ENCODE results near the gene ATG7. TPM values are rescaled to one million over a fixed set of nuclear protein-coding genes. Genes with fewer than 3 reads are reported as not detected.
"Not testable (repeated sequence)": the region's sequence is repeated elsewhere in the genome, so short reads cannot be mapped to it uniquely, and the experiment has no call there.

The ATG7 gene
- total and polyA plus RNA-seq, 4 donors, result 7.4 to 53.8 (median 15.6) TPM

DNA sequence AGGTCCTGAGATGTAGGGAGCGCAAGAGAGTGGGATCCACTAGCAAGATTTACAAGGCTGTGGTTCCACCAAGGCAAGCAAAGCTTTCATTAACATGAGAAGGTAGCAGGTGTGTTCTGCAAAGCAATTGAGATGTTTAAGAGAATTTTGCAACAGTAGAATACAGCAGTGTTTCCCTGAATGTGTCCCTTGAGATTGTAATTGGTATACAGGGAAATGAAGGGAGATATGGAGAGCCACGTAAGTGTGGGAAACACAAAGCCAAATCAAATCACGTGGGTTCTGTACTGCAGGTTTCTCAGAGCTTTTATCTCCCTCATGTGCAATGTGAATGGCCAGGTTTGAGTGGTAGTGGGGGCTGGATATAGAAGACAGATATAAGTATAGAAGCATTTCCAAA lies 67.3 kb downstream of the ATG7 start:
- no peaks in the 10 kb centered on the region for H3K4me1 ChIP-seq (ENCODE audit: control insufficient read depth in 4 of 4, insufficient read depth in 4 of 4, low read length in 3 of 4)
- DNase-seq (ENCODE audit: low spot score), result no peak
- no peak overlapping the region for H3K4me3 ChIP-seq (ENCODE audit: low read depth in 1 of 3, low read length in 3 of 3)
- no peaks in the 10 kb centered on the region for H3K27me3 ChIP-seq (ENCODE audit: control insufficient read depth in 4 of 4, insufficient read depth in 4 of 4, low read length in 3 of 4)
- 94% methylated on average over 3 of the region's 3 CpGs for WGBS
- peaks cover 0 to 7% (median 5%) of the 10 kb centered on the region in 4 donors for H3K36me3 ChIP-seq (ENCODE audit: control insufficient read depth in 4 of 4, insufficient read depth in 3 of 4, low read depth in 1 of 4, low read length in 3 of 4)
- H3K9me3 ChIP-seq (ENCODE audit: control insufficient read depth in 4 of 4, low read length in 3 of 4), result no peaks in the 10 kb centered on the region
- no peak for TF ChIP-seq JUND (IDR thresholded peaks at IDR 0.05)
- H3K9ac ChIP-seq (ENCODE audit: low read depth in 1 of 2, low read length in 2 of 2), result no peak overlapping the region
- H3K27ac ChIP-seq (ENCODE audit: low read depth in 1 of 2, low read length in 2 of 2), result no peak overlapping the region

GRCh38 chr3:11346416-11346815 lies 74.2 kb downstream of the ATG7 start:
- Histone ChIP-seq H3K9ac (ENCODE audit: low read depth in 1 of 2, low read length in 2 of 2) (no peak overlapping the region), H3K27ac (ENCODE audit: low read depth in 1 of 2, low read length in 2 of 2) (no peak overlapping the region), H3K4me1 (ENCODE audit: control insufficient read depth in 4 of 4, insufficient read depth in 4 of 4, low read length in 3 of 4) (no peaks in the 10 kb centered on the region), H3K27me3 (ENCODE audit: control insufficient read depth in 4 of 4, insufficient read depth in 4 of 4, low read length in 3 of 4) (no peaks in the 10 kb centered on the region), H3K36me3 (ENCODE audit: control insufficient read depth in 4 of 4, insufficient read depth in 3 of 4, low read depth in 1 of 4, low read length in 3 of 4) (peaks cover 0 to 26% (median 21%) of the 10 kb centered on the region in 4 donors), H3K4me3 (ENCODE audit: low read depth in 1 of 3, low read length in 3 of 3) (no peak overlapping the region), H3K9me3 (ENCODE audit: control insufficient read depth in 4 of 4, low read length in 3 of 4) (no peaks in the 10 kb centered on the region)
- 93% methylated on average over 1 of the region's 1 CpG for WGBS
- TF ChIP-seq SP1 (IDR thresholded peaks at IDR 0.05) (no peak), RAD21 (IDR thresholded peaks at IDR 0.05) (no peak), FOXA1 (IDR thresholded peaks at IDR 0.05) (no peak), YY1 (IDR thresholded peaks at IDR 0.05) (no peak), FOXA2 (IDR thresholded peaks at IDR 0.05) (no peak), TAF1 (conservative IDR thresholded peaks at IDR 0.05) (no peak), HNF4A (conservative IDR thresholded peaks at IDR 0.05) (no peak), RXRA (IDR thresholded peaks at IDR 0.05) (no peak), GABPA (IDR thresholded peaks at IDR 0.05 in 1 of 2, conservative IDR thresholded peaks at IDR 0.05 in 1 of 2) (no peak), JUND (IDR thresholded peaks at IDR 0.05) (no peak), HNF4G (IDR thresholded peaks at IDR 0.05) (no peak), NR2F2 (IDR thresholded peaks at IDR 0.05) (no peak), EGR1 (IDR thresholded peaks at IDR 0.05; ENCODE audit: low read depth in 2 of 2) (no peak)
- TF ChIP-seq, protein P1, sequence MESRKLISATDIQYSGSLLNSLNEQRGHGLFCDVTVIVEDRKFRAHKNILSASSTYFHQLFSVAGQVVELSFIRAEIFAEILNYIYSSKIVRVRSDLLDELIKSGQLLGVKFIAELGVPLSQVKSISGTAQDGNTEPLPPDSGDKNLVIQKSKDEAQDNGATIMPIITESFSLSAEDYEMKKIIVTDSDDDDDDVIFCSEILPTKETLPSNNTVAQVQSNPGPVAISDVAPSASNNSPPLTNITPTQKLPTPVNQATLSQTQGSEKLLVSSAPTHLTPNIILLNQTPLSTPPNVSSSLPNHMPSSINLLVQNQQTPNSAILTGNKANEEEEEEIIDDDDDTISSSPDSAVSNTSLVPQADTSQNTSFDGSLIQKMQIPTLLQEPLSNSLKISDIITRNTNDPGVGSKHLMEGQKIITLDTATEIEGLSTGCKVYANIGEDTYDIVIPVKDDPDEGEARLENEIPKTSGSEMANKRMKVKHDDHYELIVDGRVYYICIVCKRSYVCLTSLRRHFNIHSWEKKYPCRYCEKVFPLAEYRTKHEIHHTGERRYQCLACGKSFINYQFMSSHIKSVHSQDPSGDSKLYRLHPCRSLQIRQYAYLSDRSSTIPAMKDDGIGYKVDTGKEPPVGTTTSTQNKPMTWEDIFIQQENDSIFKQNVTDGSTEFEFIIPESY (IDR thresholded peaks at IDR 0.05), result no peak
- TF ChIP-seq, protein P2, sequence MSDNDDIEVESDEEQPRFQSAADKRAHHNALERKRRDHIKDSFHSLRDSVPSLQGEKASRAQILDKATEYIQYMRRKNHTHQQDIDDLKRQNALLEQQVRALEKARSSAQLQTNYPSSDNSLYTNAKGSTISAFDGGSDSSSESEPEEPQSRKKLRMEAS (IDR thresholded peaks at IDR 0.05), result no peak
- TF ChIP-seq, protein P3, sequence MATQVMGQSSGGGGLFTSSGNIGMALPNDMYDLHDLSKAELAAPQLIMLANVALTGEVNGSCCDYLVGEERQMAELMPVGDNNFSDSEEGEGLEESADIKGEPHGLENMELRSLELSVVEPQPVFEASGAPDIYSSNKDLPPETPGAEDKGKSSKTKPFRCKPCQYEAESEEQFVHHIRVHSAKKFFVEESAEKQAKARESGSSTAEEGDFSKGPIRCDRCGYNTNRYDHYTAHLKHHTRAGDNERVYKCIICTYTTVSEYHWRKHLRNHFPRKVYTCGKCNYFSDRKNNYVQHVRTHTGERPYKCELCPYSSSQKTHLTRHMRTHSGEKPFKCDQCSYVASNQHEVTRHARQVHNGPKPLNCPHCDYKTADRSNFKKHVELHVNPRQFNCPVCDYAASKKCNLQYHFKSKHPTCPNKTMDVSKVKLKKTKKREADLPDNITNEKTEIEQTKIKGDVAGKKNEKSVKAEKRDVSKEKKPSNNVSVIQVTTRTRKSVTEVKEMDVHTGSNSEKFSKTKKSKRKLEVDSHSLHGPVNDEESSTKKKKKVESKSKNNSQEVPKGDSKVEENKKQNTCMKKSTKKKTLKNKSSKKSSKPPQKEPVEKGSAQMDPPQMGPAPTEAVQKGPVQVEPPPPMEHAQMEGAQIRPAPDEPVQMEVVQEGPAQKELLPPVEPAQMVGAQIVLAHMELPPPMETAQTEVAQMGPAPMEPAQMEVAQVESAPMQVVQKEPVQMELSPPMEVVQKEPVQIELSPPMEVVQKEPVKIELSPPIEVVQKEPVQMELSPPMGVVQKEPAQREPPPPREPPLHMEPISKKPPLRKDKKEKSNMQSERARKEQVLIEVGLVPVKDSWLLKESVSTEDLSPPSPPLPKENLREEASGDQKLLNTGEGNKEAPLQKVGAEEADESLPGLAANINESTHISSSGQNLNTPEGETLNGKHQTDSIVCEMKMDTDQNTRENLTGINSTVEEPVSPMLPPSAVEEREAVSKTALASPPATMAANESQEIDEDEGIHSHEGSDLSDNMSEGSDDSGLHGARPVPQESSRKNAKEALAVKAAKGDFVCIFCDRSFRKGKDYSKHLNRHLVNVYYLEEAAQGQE (IDR thresholded peaks at IDR 0.05), result no peak
- TF ChIP-seq, protein P4, sequence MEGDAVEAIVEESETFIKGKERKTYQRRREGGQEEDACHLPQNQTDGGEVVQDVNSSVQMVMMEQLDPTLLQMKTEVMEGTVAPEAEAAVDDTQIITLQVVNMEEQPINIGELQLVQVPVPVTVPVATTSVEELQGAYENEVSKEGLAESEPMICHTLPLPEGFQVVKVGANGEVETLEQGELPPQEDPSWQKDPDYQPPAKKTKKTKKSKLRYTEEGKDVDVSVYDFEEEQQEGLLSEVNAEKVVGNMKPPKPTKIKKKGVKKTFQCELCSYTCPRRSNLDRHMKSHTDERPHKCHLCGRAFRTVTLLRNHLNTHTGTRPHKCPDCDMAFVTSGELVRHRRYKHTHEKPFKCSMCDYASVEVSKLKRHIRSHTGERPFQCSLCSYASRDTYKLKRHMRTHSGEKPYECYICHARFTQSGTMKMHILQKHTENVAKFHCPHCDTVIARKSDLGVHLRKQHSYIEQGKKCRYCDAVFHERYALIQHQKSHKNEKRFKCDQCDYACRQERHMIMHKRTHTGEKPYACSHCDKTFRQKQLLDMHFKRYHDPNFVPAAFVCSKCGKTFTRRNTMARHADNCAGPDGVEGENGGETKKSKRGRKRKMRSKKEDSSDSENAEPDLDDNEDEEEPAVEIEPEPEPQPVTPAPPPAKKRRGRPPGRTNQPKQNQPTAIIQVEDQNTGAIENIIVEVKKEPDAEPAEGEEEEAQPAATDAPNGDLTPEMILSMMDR (IDR thresholded peaks at IDR 0.05; ENCODE audit: low read depth, low read length, missing input control), result no peak
- TF ChIP-seq, protein P5, sequence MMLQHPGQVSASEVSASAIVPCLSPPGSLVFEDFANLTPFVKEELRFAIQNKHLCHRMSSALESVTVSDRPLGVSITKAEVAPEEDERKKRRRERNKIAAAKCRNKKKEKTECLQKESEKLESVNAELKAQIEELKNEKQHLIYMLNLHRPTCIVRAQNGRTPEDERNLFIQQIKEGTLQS (IDR thresholded peaks at IDR 0.05), result no peak
- no peak for DNase-seq (ENCODE audit: low spot score)

DNA sequence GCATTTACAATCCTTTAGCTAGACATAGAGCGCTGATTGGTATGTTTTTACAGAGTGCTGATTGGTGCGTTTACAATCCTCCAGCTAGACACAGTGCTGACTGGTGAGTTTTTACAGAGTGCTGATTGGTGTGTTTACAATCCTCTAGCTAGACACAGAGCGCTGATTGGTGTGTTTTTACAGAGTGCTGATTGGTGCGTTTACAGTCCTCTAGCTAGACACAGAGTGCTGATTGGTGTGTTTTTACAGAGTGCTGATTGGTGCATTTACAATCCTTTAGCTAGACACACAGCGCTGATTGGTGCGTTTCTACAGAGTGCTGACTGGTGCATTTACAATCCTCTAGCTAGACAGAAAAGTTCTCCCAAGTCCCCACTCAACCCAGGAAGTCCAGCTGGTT lies 76.7 kb downstream of the ATG7 start:
- H3K36me3 ChIP-seq (ENCODE audit: control insufficient read depth in 4 of 4, insufficient read depth in 3 of 4, low read depth in 1 of 4, low read length in 3 of 4), result peaks cover 0 to 24% (median 18%) of the 10 kb centered on the region in 4 donors
- not testable (repeated sequence) for H3K27me3 ChIP-seq (ENCODE audit: control insufficient read depth in 4 of 4, insufficient read depth in 4 of 4, low read length in 3 of 4); H3K4me3 ChIP-seq (ENCODE audit: low read depth in 1 of 3, low read length in 3 of 3); H3K27ac ChIP-seq (ENCODE audit: low read depth in 1 of 2, low read length in 2 of 2); H3K9me3 ChIP-seq (ENCODE audit: control insufficient read depth in 4 of 4, low read length in 3 of 4); H3K9ac ChIP-seq (ENCODE audit: low read depth in 1 of 2, low read length in 2 of 2); DNase-seq (ENCODE audit: low spot score); H3K4me1 ChIP-seq (ENCODE audit: control insufficient read depth in 4 of 4, insufficient read depth in 4 of 4, low read length in 3 of 4)
- 97% methylated on average over 6 of the region's 6 CpGs for WGBS
